Osteocyte (in vitro differentiated cells): ENCODE measurements around the gene SPTBN1. TPM values are rescaled to one million over a fixed set of nuclear protein-coding genes. Genes with fewer than 3 reads are reported as not detected.
A peak's percentile ranks its signal among the peaks of the same experiment; 100 is the strongest.

Source experiments
- DNase-seq: peaks from one replicate; pipeline ENCODE4 v3.0.0; 2021; ENCODE audit warnings: mixed read lengths; ENCODE audit not compliant: unreplicated experiment; ENCODE audit errors: extremely low spot score
- H3K27ac Mint-ChIP-seq: one replicate; pipeline ENCODE4 v1.8.0; 2021; ENCODE audit warnings: mild to moderate bottlenecking, mixed read lengths; ENCODE audit not compliant: unreplicated experiment
- H3K27me3 Mint-ChIP-seq: one replicate; pipeline ENCODE4 v1.8.0; 2021; ENCODE audit warnings: mixed read lengths; ENCODE audit not compliant: unreplicated experiment
- H3K36me3 Mint-ChIP-seq: one replicate; pipeline ENCODE4 v1.8.0; 2021; ENCODE audit warnings: mixed read lengths; ENCODE audit not compliant: unreplicated experiment
- H3K4me1 Mint-ChIP-seq: one replicate; pipeline ENCODE4 v1.8.0; 2021; ENCODE audit warnings: mixed read lengths; ENCODE audit not compliant: unreplicated experiment
- H3K4me3 Mint-ChIP-seq: one replicate; pipeline ENCODE4 v1.8.0; 2021; ENCODE audit warnings: mild to moderate bottlenecking, moderate library complexity, mixed read lengths; ENCODE audit not compliant: unreplicated experiment
- H3K9me3 Mint-ChIP-seq: one replicate; pipeline ENCODE4 v1.8.0; 2021; ENCODE audit warnings: mixed read lengths; ENCODE audit not compliant: unreplicated experiment
- total RNA-seq: library from RNA; stranded (reverse); gene quantifications from 2 replicates; pipeline ENCODE4 v1.2.1, GENCODE V29; 2021
- TF ChIP-seq, protein P1 (sequence below): fragments of 200-600 bp; sonication (generic); IDR thresholded peaks from 2 replicates; pipeline ENCODE4 v1.5.0; 2021; ENCODE audit warnings: antibody characterized with exemption, mild to moderate bottlenecking, moderate library complexity

SPTBN1 gene
- total RNA-seq, 1 donor from 2014 or later: 248 TPM

DNA sequence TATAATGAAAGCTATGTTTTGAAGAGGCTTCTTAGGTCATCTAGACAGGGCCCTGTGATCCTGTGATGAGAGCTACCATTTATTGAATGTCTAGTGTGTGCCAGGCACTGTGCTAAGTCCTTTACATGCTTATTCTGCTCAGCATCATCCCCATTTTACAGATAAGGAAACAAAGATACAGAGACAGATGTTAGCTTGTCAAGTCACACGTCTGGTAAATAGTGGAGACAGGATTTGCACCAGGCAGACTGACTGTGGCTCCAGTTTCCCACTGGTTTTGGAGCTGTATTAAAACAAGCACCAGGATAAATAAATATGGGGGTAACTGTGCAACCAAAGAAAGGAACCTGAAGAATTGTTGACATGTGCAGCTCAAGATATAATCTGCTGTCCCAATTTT is 248.1 kb downstream of the SPTBN1 start:
- peaks cover 2% of the 10 kb centered on the region for H3K36me3 Mint-ChIP-seq
- no peak overlapping the region for H3K27ac Mint-ChIP-seq
- DNase-seq: no peak
- H3K27me3 Mint-ChIP-seq: peaks cover 23% of the 10 kb centered on the region
- TF ChIP-seq, protein P1, sequence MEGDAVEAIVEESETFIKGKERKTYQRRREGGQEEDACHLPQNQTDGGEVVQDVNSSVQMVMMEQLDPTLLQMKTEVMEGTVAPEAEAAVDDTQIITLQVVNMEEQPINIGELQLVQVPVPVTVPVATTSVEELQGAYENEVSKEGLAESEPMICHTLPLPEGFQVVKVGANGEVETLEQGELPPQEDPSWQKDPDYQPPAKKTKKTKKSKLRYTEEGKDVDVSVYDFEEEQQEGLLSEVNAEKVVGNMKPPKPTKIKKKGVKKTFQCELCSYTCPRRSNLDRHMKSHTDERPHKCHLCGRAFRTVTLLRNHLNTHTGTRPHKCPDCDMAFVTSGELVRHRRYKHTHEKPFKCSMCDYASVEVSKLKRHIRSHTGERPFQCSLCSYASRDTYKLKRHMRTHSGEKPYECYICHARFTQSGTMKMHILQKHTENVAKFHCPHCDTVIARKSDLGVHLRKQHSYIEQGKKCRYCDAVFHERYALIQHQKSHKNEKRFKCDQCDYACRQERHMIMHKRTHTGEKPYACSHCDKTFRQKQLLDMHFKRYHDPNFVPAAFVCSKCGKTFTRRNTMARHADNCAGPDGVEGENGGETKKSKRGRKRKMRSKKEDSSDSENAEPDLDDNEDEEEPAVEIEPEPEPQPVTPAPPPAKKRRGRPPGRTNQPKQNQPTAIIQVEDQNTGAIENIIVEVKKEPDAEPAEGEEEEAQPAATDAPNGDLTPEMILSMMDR: no peak
- H3K4me3 Mint-ChIP-seq: no peak overlapping the region
- no peaks in the 10 kb centered on the region for H3K4me1 Mint-ChIP-seq
- peaks cover 7% of the 10 kb centered on the region for H3K9me3 Mint-ChIP-seq

DNA sequence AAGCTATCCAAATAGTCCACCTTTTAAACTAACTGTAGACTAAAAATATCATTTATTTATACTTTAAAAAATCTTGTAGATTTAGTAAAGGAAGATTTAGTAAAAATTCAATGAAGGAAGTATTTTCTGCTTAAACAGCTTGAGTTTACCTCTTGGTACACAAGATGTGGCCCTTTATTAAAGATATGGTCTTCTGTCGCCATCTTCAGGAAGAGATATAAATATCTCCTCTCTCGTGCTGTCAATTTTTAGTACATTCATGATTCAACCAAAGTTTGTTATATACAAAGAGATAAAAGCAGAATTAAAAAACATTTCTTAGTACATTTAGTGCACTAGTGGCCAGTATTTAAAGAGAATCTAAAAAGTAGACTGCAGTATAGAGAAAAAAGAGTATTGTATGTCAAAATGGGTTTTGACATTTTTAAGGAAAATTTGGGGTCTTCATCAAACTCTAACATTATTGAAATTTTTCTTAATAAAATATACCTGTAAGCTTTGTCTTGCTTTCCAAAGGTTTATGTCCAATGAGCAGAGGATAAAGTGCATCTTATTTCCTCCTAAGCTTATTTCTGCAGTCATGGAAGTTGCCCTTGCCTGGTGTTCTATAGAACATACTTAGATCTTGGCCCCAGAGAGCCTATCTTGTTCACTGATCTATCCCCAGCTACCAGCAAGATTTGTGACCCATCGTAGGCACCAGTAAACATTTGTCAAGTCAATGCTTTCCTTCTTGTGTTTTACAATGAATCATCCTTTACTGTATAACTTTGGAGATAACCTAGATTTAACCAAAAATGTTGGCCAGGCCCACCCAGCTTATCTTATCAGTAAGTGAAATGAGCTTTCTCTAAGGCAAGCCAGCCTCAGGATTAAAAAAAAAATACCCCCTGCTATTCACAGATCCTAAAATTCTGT is 248.8 kb downstream of the SPTBN1 start:
- TF ChIP-seq, protein P1: peak; percentile 71
- H3K4me1 Mint-ChIP-seq: no peaks in the 10 kb centered on the region
- no peak overlapping the region for H3K4me3 Mint-ChIP-seq
- peaks cover 7% of the 10 kb centered on the region for H3K9me3 Mint-ChIP-seq
- H3K36me3 Mint-ChIP-seq: peaks cover 2% of the 10 kb centered on the region
- H3K27me3 Mint-ChIP-seq: peaks cover 22% of the 10 kb centered on the region
- no peak for DNase-seq
- no peak overlapping the region for H3K27ac Mint-ChIP-seq

DNA sequence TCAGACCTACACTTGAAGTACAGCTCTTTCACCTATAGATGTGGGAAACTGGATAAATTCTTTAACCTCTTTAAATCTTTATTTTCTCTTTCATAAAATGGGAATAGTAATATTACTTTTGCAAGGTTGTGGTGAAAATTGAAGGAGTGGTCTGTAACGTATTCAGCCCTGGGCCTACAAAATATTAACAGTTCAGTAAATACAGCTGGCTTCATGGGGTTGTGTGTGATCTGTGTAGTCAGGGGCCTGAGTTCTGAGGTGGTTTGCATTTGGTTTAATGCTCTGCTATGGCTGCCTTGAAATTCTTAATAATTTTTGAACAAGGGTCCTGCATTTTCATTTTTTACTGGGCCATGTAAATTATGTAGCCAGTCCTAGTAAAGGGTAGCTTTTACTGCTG is 250.5 kb downstream of the SPTBN1 start:
- Mint-ChIP-seq H3K4me1 (no peaks in the 10 kb centered on the region), H3K27me3 (peaks cover 15% of the 10 kb centered on the region), H3K36me3 (peaks cover 2% of the 10 kb centered on the region), H3K27ac (no peak overlapping the region), H3K4me3 (no peak overlapping the region), H3K9me3 (peaks cover 5% of the 10 kb centered on the region)
- TF ChIP-seq, protein P1: no peak
- no peak for DNase-seq

DNA sequence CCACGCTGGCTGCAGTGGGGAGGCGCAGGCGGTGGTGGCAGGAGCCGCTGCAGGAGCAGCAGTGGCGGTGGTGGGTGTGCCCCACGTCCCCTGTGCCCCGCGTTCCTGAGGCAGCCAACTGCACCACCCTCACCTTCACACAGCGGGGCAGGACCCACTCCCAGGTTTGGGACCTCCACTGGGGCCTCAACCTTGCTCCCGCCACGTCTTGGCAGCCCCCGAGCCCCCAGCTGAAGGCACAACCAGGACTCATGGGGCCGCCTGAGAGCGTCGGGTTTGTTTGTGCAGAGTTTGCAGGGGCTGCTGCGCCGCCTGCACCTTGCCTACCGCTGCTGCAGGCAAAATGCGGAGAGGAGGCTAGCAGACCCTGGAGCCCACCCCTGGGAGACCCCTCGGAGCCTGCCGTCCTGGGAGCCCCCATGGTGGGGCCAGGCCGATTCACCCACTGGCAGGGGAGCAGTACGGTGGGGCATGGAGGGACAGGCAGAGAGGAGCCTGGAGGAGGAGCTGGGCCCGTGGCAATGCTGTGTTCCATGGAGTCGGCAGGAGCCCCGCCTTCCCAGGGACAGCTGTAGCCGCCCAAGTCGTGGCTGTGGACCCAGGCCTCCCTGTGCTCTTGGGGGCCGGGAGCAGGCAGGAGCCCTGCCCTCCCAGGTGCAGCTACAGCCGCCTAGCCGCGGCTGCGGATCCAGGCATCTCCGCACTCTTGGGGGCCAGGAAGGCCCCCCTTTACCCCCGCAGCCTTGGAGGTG is 252.6 kb downstream of the SPTBN1 start:
- no peak overlapping the region for H3K27ac Mint-ChIP-seq
- no peak for DNase-seq
- TF ChIP-seq, protein P1: no peak
- no peaks in the 10 kb centered on the region for H3K4me1 Mint-ChIP-seq
- H3K4me3 Mint-ChIP-seq: no peak overlapping the region
- H3K9me3 Mint-ChIP-seq: no peaks in the 10 kb centered on the region
- H3K27me3 Mint-ChIP-seq: peaks cover 12% of the 10 kb centered on the region
- H3K36me3 Mint-ChIP-seq: no peaks in the 10 kb centered on the region

DNA sequence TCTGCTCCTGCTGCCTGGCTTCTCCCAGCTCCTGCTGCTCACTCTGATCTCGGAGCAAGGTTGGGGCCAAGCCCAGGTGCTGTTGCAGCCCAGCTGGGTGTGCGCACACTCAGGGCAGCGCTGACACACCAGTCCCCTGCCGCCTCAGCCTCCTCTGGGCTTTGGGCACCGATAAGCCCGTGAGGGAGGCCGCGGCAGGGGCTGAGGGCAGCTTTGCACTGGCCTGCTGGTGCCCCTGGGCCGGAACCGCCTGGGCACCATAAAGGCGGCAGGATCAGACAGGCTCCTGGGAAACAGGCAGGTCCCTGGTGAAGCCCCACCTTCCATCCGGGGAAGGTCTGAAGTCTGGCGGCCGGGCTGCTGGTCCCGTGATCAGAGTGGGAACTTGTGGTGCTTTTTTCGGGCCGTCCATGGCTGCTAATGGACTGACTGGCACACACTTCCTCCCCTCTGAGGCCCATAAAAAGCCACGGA is 253.2 kb downstream of the SPTBN1 start:
- TF ChIP-seq, protein P1: no peak
- DNase-seq: no peak
- Mint-ChIP-seq H3K4me1 (no peaks in the 10 kb centered on the region), H3K4me3 (no peak overlapping the region), H3K36me3 (no peaks in the 10 kb centered on the region), H3K27ac (no peak overlapping the region), H3K27me3 (peaks cover 12% of the 10 kb centered on the region), H3K9me3 (no peaks in the 10 kb centered on the region)
